Natural killer cell (primary cell): Measurements from ENCODE around the gene RERE. TPM values are rescaled to one million over a fixed set of nuclear protein-coding genes. Genes with fewer than 3 reads are reported as not detected.

Experiments used
- ATAC-seq, 3 donors: fragments of 150-1000 bp in 2 of 3; fragments of 200-7000 bp in 1 of 3; cut with Tn5 transposase; 1 replicate in 1 of 3; 2 replicates in 2 of 3; pipeline ENCODE4 v1.10.0; 2021; ENCODE audit warnings: mild to moderate bottlenecking in 2 of 3, moderate library complexity in 2 of 3
- DNase-seq, 2 donors: peaks; one replicate each; pipeline versions ENCODE4 v3.0.0 to v3.0.0-alpha.2; 2013 to 2021; ENCODE audit warnings: mixed read lengths in 1 of 2
- H3K27ac ChIP-seq: one replicate; pipeline ENCODE4 v1.5.1; 2013; ENCODE audit warnings: mild to moderate bottlenecking, low read length
- H3K27me3 ChIP-seq: one replicate; pipeline ENCODE4 v1.6.1; 2013; ENCODE audit warnings: low read length; ENCODE audit not compliant: control insufficient read depth, insufficient read depth
- H3K36me3 ChIP-seq: one replicate; pipeline ENCODE4 v1.6.1; 2013; ENCODE audit warnings: low read length; ENCODE audit not compliant: control insufficient read depth, insufficient read depth
- H3K4me1 ChIP-seq: one replicate; pipeline ENCODE4 v1.6.1; 2013; ENCODE audit warnings: low read length; ENCODE audit not compliant: control insufficient read depth, insufficient read depth
- H3K4me3 ChIP-seq: one replicate; pipeline ENCODE4 v1.5.1; 2013; ENCODE audit warnings: low read length
- H3K9me3 ChIP-seq: one replicate; pipeline ENCODE4 v1.6.1; 2013; ENCODE audit warnings: low read length; ENCODE audit not compliant: control insufficient read depth, insufficient read depth
- H3K27ac Mint-ChIP-seq, 2 donors: one replicate each; pipeline ENCODE4 v1.8.0; 2022; ENCODE audit warnings: mild to moderate bottlenecking in 2 of 2, mixed read lengths in 2 of 2, moderate library complexity in 1 of 2
- H3K27me3 Mint-ChIP-seq, 2 donors: one replicate each; pipeline ENCODE4 v1.8.0; 2022; ENCODE audit warnings: low read depth in 2 of 2, mixed read lengths in 2 of 2
- H3K36me3 Mint-ChIP-seq: one replicate; pipeline ENCODE4 v1.8.0; 2022; ENCODE audit warnings: mixed read lengths
- H3K4me1 Mint-ChIP-seq, 2 donors: one replicate each; pipeline ENCODE4 v1.8.0; 2022; ENCODE audit warnings: mixed read lengths in 2 of 2
- H3K4me3 Mint-ChIP-seq: one replicate; pipeline ENCODE4 v1.8.0; 2022; ENCODE audit warnings: mild to moderate bottlenecking, moderate library complexity, mixed read lengths
- H3K9me3 Mint-ChIP-seq, 2 donors: one replicate each; pipeline ENCODE4 v1.8.0; 2022; ENCODE audit warnings: mixed read lengths in 2 of 2
- CTCF ChIP-seq: fragments of 200-600 bp; IDR thresholded peaks from one replicate; pipeline ENCODE4 v1.8.0; 2022; ENCODE audit warnings: antibody characterized with exemption
- WGBS: methylation state at CpG from one replicate; pipeline ENCODE4 v1.1.7; 2013; ENCODE audit warnings: missing lambda C conversion rate; ENCODE audit not compliant: insufficient coverage; 5-methylcytosine and 5-hydroxymethylcytosine counted together
- intact Hi-C: fragments of 100-400 bp; cut with micrococcal nuclease; formaldehyde crosslinking; loops from one replicate; pipeline ENCODE4 v1.14.2; 2022
- total RNA-seq, 4 donors: library from RNA; stranded (reverse); fragments of 120-200 nt in 1 of 4; gene quantifications; one replicate each; pipeline versions ENCODE4 v1.2.3 to v1.2.4, GENCODE V29; 2013 to 2022

RERE gene
- total RNA-seq, 3 donors from 2014 or later (not counting 1 experiment from before 2014, with no cell fraction given) = 67.7 to 76.0 (median 73.0) TPM

GRCh38 chr1:8312235-8313218, 504.9 kb downstream of the RERE start:
- TF ChIP-seq CTCF = no peak
- Histone ChIP-seq H3K27me3 (peaks cover 14% of the 10 kb centered on the region), H3K4me3 (no peak overlapping the region), H3K36me3 (no peaks in the 10 kb centered on the region), H3K9me3 (no peaks in the 10 kb centered on the region), H3K27ac (no peak overlapping the region), H3K4me1 (peaks cover 7% of the 10 kb centered on the region)
- Mint-ChIP-seq H3K4me1 (peaks cover 4 to 16% of the 10 kb centered on the region in 2 donors), H3K9me3 (no peaks in the 10 kb centered on the region), H3K27me3 (peaks cover 30 to 38% of the 10 kb centered on the region in 2 donors), H3K27ac (no peak overlapping the region), H3K4me3 (no peak overlapping the region), H3K36me3 (no peaks in the 10 kb centered on the region)
- intact Hi-C loops = no loop called here
- no peak for DNase-seq
- WGBS = 87% methylated on average over 17 of the region's 17 CpGs
- no peak for ATAC-seq

GRCh38 chr1:8311068-8311718, 506.2 kb downstream of the RERE start:
- Mint-ChIP-seq H3K27ac (no peak overlapping the region), H3K4me3 (no peak overlapping the region), H3K4me1 (peaks cover 4 to 10% of the 10 kb centered on the region in 2 donors), H3K36me3 (no peaks in the 10 kb centered on the region), H3K27me3 (peaks cover 22 to 29% of the 10 kb centered on the region in 2 donors), H3K9me3 (no peaks in the 10 kb centered on the region)
- Histone ChIP-seq H3K4me1 (peaks cover 3% of the 10 kb centered on the region), H3K27ac (no peak overlapping the region), H3K4me3 (no peak overlapping the region), H3K36me3 (no peaks in the 10 kb centered on the region), H3K9me3 (no peaks in the 10 kb centered on the region), H3K27me3 (peaks cover 7% of the 10 kb centered on the region)
- TF ChIP-seq CTCF = no peak
- DNase-seq (no peak), ATAC-seq (no peak)
- WGBS = 55% methylated on average over 1 of the region's 1 CpG
- intact Hi-C loops = no loop called here

- Mint-ChIP-seq H3K9me3 (no peaks in the 10 kb centered on the region), H3K4me3 (no peak overlapping the region), H3K4me1 (no peaks in the 10 kb centered on the region), H3K27me3 (peaks cover 8 to 18% of the 10 kb centered on the region in 2 donors), H3K27ac (no peak overlapping the region), H3K36me3 (no peaks in the 10 kb centered on the region)
- 69% methylated on average over 4 of the region's 4 CpGs for WGBS
- Histone ChIP-seq H3K9me3 (no peaks in the 10 kb centered on the region), H3K27me3 (no peaks in the 10 kb centered on the region), H3K36me3 (no peaks in the 10 kb centered on the region), H3K4me3 (no peak overlapping the region), H3K27ac (no peak overlapping the region), H3K4me1 (no peaks in the 10 kb centered on the region)
- ATAC-seq = no peak
- intact Hi-C loops = no loop called here
- DNase-seq = no peak
- no peak for TF ChIP-seq CTCF
These were observed 509.8 kb downstream of the RERE start for GRCh38 chr1:8307628-8308027.
